ENCODE results near the gene SCN11A. TPM values are rescaled to one million over a fixed set of nuclear protein-coding genes. Genes with fewer than 3 reads are reported as not detected.

The SCN11A gene
- total RNA-seq, 1 experiment from 2014 or later = 0.05 TPM

DNA sequence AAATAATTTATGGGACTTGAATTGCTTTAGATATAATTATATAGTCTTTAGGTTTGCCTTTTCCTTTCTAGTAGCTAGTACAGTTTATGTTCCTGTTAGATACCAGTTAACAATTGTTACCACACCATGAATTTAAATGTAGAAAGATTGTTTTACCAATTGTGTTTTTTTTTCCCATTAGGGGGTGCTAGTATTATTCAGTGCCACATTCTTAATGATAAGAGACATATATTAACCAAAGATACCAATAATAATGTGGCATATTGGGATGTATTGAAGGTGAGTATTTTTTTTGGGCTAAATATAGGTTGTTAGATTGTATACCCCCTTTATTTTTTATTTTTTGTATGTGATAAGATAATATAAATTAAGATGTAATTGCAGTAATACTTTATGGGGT, 27.8 kb upstream of the SCN11A start:
- ChIA-PET POLR2A (no interaction called here), CTCF (interaction anchor here (1.5 kb wide), 1 partner anchor 209 kb away, joined by 4 read pairs; no protein-coding TSS in a partner anchor), RAD21 (ENCODE audit: low non-redundant PET in 1 of 2, low total read pairs in 2 of 2, uncharacterized antibody in 2 of 2, unreplicated experiment in 2 of 2) (no interaction called here)
- ATAC-seq = no peak
- Histone ChIP-seq H3K9me2 (ENCODE audit: insufficient read depth) (no peaks in the 10 kb centered on the region), H3K9me3 (ENCODE audit: control insufficient read depth in 1 of 2, insufficient read depth in 1 of 2, low read depth in 1 of 2, low read length in 2 of 2) (no peaks in the 10 kb centered on the region), H3K27me3 (ENCODE audit: insufficient read depth, low read length) (no peaks in the 10 kb centered on the region), H3K36me3 (ENCODE audit: control insufficient read depth in 1 of 2, insufficient read depth in 2 of 2, low read length in 2 of 2) (peaks cover 0 to 12% of the 10 kb centered on the region in 2 experiments; a peak in 2 of 4 replicates), H3K4me3 (replicated peaks in 1 of 2; ENCODE audit: low read depth in 1 of 2, low read length in 2 of 2) (no peak overlapping the region), H3K79me2 (ENCODE audit: insufficient read depth, low read length) (no peaks in the 10 kb centered on the region), H3K9ac (ENCODE audit: low read length) (no peak overlapping the region), H2AFZ (ENCODE audit: low read depth, low read length, poor library complexity, severe bottlenecking) (no peak overlapping the region), H4K20me1 (ENCODE audit: insufficient read depth) (0 out of 2 replicates have a peak, but pooled peaks cover 7% of the 10 kb centered on the region), H3K4me2 (ENCODE audit: low read length) (no peak overlapping the region), H3K27ac (ENCODE audit: low read depth, low read length) (no peak overlapping the region), H3K4me1 (ENCODE audit: control insufficient read depth in 1 of 2, insufficient read depth in 2 of 2, low read length in 2 of 2) (no peaks in the 10 kb centered on the region)
- peak; percentile 29; the same call in 1 of the 2 replicates for TF ChIP-seq RAD21 (IDR thresholded peaks at IDR 0.05; ENCODE audit: low read depth)
- no peak for TF ChIP-seq EZH2 (IDR thresholded peaks at IDR 0.05)
- TF ChIP-seq CTCF (IDR thresholded peaks at IDR 0.05 in 2 of 3, conservative IDR thresholded peaks at IDR 0.05 in 1 of 3; ENCODE audit: borderline replicate concordance in 1 of 3, insufficient read depth in 1 of 3, low read depth in 2 of 3, low read length in 2 of 3) = 0 out of 6 replicates have a peak, but pooled peaks of 2 of the 3 experiments have one; percentile 9 to 11
- DNase-seq (ENCODE audit: low read depth, low spot score) = no peak
- intact Hi-C loops (cut with micrococcal nuclease) = loop anchor here (2.0 kb wide), 1 partner anchor 73 kb away; no protein-coding TSS in a partner anchor
- no TSS peak for BruUV-seq (replicated peaks)

GRCh38 chr3:39075910-39076309, 24.2 kb upstream of the SCN11A start:
- POLR2A ChIA-PET = no interaction called here
- CTCF ChIA-PET = no interaction called here
- no peak for ATAC-seq
- TF ChIP-seq FOSL1 (IDR thresholded peaks at IDR 0.05; ENCODE audit: low read depth) (no peak), ZBTB33 (IDR thresholded peaks at IDR 0.05; ENCODE audit: extremely low read depth, insufficient replicate concordance, low read length) (no peak), ELF1 (IDR thresholded peaks at IDR 0.05; ENCODE audit: borderline replicate concordance, low read depth) (no peak), SRF (IDR thresholded peaks at IDR 0.05; ENCODE audit: low read depth) (no peak), JUND (IDR thresholded peaks at IDR 0.05) (no peak), SP1 (IDR thresholded peaks at IDR 0.05; ENCODE audit: low read depth) (no peak), TCF7L2 (IDR thresholded peaks at IDR 0.05; ENCODE audit: borderline replicate concordance, extremely low read depth, insufficient read depth, insufficient read length) (no peak), ATF3 (IDR thresholded peaks at IDR 0.05) (no peak), CBX3 (IDR thresholded peaks at IDR 0.05; ENCODE audit: low read depth) (no peak)
- TF ChIP-seq, protein P1, sequence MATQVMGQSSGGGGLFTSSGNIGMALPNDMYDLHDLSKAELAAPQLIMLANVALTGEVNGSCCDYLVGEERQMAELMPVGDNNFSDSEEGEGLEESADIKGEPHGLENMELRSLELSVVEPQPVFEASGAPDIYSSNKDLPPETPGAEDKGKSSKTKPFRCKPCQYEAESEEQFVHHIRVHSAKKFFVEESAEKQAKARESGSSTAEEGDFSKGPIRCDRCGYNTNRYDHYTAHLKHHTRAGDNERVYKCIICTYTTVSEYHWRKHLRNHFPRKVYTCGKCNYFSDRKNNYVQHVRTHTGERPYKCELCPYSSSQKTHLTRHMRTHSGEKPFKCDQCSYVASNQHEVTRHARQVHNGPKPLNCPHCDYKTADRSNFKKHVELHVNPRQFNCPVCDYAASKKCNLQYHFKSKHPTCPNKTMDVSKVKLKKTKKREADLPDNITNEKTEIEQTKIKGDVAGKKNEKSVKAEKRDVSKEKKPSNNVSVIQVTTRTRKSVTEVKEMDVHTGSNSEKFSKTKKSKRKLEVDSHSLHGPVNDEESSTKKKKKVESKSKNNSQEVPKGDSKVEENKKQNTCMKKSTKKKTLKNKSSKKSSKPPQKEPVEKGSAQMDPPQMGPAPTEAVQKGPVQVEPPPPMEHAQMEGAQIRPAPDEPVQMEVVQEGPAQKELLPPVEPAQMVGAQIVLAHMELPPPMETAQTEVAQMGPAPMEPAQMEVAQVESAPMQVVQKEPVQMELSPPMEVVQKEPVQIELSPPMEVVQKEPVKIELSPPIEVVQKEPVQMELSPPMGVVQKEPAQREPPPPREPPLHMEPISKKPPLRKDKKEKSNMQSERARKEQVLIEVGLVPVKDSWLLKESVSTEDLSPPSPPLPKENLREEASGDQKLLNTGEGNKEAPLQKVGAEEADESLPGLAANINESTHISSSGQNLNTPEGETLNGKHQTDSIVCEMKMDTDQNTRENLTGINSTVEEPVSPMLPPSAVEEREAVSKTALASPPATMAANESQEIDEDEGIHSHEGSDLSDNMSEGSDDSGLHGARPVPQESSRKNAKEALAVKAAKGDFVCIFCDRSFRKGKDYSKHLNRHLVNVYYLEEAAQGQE (IDR thresholded peaks at IDR 0.05; ENCODE audit: low read depth) = no peak

More at GRCh38 chr3:39075910-39076309, 24.2 kb upstream of the SCN11A start:
- RAD21 ChIA-PET (ENCODE audit: low non-redundant PET in 1 of 2, low total read pairs in 2 of 2, uncharacterized antibody in 2 of 2, unreplicated experiment in 2 of 2) = no interaction called here
- 0 out of 2 replicates have a peak, but pooled peaks cover 7% of the 10 kb centered on the region for H4K20me1 ChIP-seq (ENCODE audit: insufficient read depth)
- H3K4me2 ChIP-seq (ENCODE audit: low read length) = no peak overlapping the region
- no peaks in the 10 kb centered on the region for H3K9me2 ChIP-seq (ENCODE audit: insufficient read depth)
- no TSS peak for BruUV-seq (replicated peaks)
- no peak for DNase-seq (ENCODE audit: low read depth, low spot score)
- peaks cover 0 to 10% of the 10 kb centered on the region in 2 experiments; a peak in 2 of 4 replicates for H3K36me3 ChIP-seq (ENCODE audit: control insufficient read depth in 1 of 2, insufficient read depth in 2 of 2, low read length in 2 of 2)
- no peaks in the 10 kb centered on the region for H3K79me2 ChIP-seq (ENCODE audit: insufficient read depth, low read length)
- H2AFZ ChIP-seq (ENCODE audit: low read depth, low read length, poor library complexity, severe bottlenecking) = no peak overlapping the region
- H3K4me1 ChIP-seq (ENCODE audit: control insufficient read depth in 1 of 2, insufficient read depth in 2 of 2, low read length in 2 of 2) = no peaks in the 10 kb centered on the region
- no peaks in the 10 kb centered on the region for H3K9me3 ChIP-seq (ENCODE audit: control insufficient read depth in 1 of 2, insufficient read depth in 1 of 2, low read depth in 1 of 2, low read length in 2 of 2)
- H3K9ac ChIP-seq (ENCODE audit: low read length) = no peak overlapping the region
- no peaks in the 10 kb centered on the region for H3K27me3 ChIP-seq (ENCODE audit: insufficient read depth, low read length)
- H3K4me3 ChIP-seq (replicated peaks in 1 of 2; ENCODE audit: low read depth in 1 of 2, low read length in 2 of 2) = no peak overlapping the region
- intact Hi-C loops (cut with micrococcal nuclease) = no loop called here
- no peak overlapping the region for H3K27ac ChIP-seq (ENCODE audit: low read depth, low read length)
